ENCODE results near the gene HS3ST6. TPM values are rescaled to one million over a fixed set of nuclear protein-coding genes. Genes with fewer than 3 reads are reported as not detected.

The HS3ST6 gene
- total and polyA plus RNA-seq, 2 donors, result 1.6 to 1.8 TPM

Small RNA genes lying within 50 kb of the gene (small RNA-seq; reads per million reads assigned to genes)
- not detected for gene SNORA10
- not detected for gene SNORA64

Other genes with a start within 250 kb of the HS3ST6 start
- gene JPT2, start 240.1 kb downstream of the HS3ST6 start, total RNA-seq, result 37.3 TPM
- gene JPT2, start 240.1 kb downstream of the HS3ST6 start, polyA plus RNA-seq, result 30.7 TPM
- gene MAPK8IP3, start 212.2 kb downstream of the HS3ST6 start, total RNA-seq, result 36.8 TPM
- gene MAPK8IP3, start 212.2 kb downstream of the HS3ST6 start, polyA plus RNA-seq, result 47.0 TPM
- gene NME3, start 146.9 kb downstream of the HS3ST6 start, total RNA-seq, result 19.1 TPM
- gene NME3, start 146.9 kb downstream of the HS3ST6 start, polyA plus RNA-seq, result 121 TPM
- 8.1 TPM for gene EME2, start 145.6 kb downstream of the HS3ST6 start, total RNA-seq
- gene EME2, start 145.6 kb downstream of the HS3ST6 start, polyA plus RNA-seq, result 6.3 TPM
- gene MRPS34, start 145.3 kb downstream of the HS3ST6 start, total RNA-seq, result 21.9 TPM
- gene MRPS34, start 145.3 kb downstream of the HS3ST6 start, polyA plus RNA-seq, result 98.2 TPM
- gene SPSB3, start 135.8 kb downstream of the HS3ST6 start, total RNA-seq, result 29.2 TPM
- gene SPSB3, start 135.8 kb downstream of the HS3ST6 start, polyA plus RNA-seq, result 81.7 TPM
- gene NUBP2, start 135.5 kb downstream of the HS3ST6 start, total RNA-seq, result 29.5 TPM
- gene NUBP2, start 135.5 kb downstream of the HS3ST6 start, polyA plus RNA-seq, result 82.0 TPM
- gene IGFALS, start 124.7 kb downstream of the HS3ST6 start, total RNA-seq, result 0.11 TPM
- 0.22 TPM for gene IGFALS, start 124.7 kb downstream of the HS3ST6 start, polyA plus RNA-seq
- 20.9 TPM for gene HAGH, start 91.6 kb downstream of the HS3ST6 start, total RNA-seq
- 96.0 TPM for gene HAGH, start 91.6 kb downstream of the HS3ST6 start, polyA plus RNA-seq
- gene FAHD1, start 91.2 kb downstream of the HS3ST6 start, total RNA-seq, result 35.2 TPM
- 34.0 TPM for gene FAHD1, start 91.2 kb downstream of the HS3ST6 start, polyA plus RNA-seq
- not detected for gene MEIOB, start 46.3 kb downstream of the HS3ST6 start, total RNA-seq
- gene MEIOB, start 46.3 kb downstream of the HS3ST6 start, polyA plus RNA-seq, result not detected
- 4.0 TPM for gene MSRB1, start 24.8 kb upstream of the HS3ST6 start, total RNA-seq
- gene MSRB1, start 24.8 kb upstream of the HS3ST6 start, polyA plus RNA-seq, result 107 TPM
- gene RPL3L, start 36.3 kb upstream of the HS3ST6 start, total RNA-seq, result 1.2 TPM
- gene RPL3L, start 36.3 kb upstream of the HS3ST6 start, polyA plus RNA-seq, result not detected
- gene NDUFB10, start 41.1 kb upstream of the HS3ST6 start, total RNA-seq, result 71.2 TPM
- gene NDUFB10, start 41.1 kb upstream of the HS3ST6 start, polyA plus RNA-seq, result 308 TPM
- 888 TPM for gene RPS2, start 46.4 kb upstream of the HS3ST6 start, total RNA-seq
- gene RPS2, start 46.4 kb upstream of the HS3ST6 start, polyA plus RNA-seq, result 3,347 TPM
- not detected for gene RNF151, start 48.4 kb upstream of the HS3ST6 start, total RNA-seq
- not detected for gene RNF151, start 48.4 kb upstream of the HS3ST6 start, polyA plus RNA-seq
- gene TBL3, start 53.6 kb upstream of the HS3ST6 start, total RNA-seq, result 10.9 TPM
- 50.6 TPM for gene TBL3, start 53.6 kb upstream of the HS3ST6 start, polyA plus RNA-seq
- gene NOXO1, start 63.1 kb upstream of the HS3ST6 start, total RNA-seq, result not detected
- 0.16 TPM for gene NOXO1, start 63.1 kb upstream of the HS3ST6 start, polyA plus RNA-seq
- 7.7 TPM for gene GFER, start 65.8 kb upstream of the HS3ST6 start, total RNA-seq
- 27.8 TPM for gene GFER, start 65.8 kb upstream of the HS3ST6 start, polyA plus RNA-seq
- 2.0 TPM for gene SYNGR3, start 71.6 kb upstream of the HS3ST6 start, total RNA-seq
- 1.8 TPM for gene SYNGR3, start 71.6 kb upstream of the HS3ST6 start, polyA plus RNA-seq
- 6.3 TPM for gene ZNF598, start 91.4 kb upstream of the HS3ST6 start, total RNA-seq
- gene ZNF598, start 91.4 kb upstream of the HS3ST6 start, polyA plus RNA-seq, result 38.4 TPM
- not detected for gene NPW, start 101.4 kb upstream of the HS3ST6 start, total RNA-seq
- 0.08 TPM for gene NPW, start 101.4 kb upstream of the HS3ST6 start, polyA plus RNA-seq
- 25.9 TPM for gene NHERF2, start 108.5 kb upstream of the HS3ST6 start, total RNA-seq
- 111 TPM for gene NHERF2, start 108.5 kb upstream of the HS3ST6 start, polyA plus RNA-seq
- 13.7 TPM for gene NTHL1, start 129.4 kb upstream of the HS3ST6 start, total RNA-seq
- 28.5 TPM for gene NTHL1, start 129.4 kb upstream of the HS3ST6 start, polyA plus RNA-seq
- 50.2 TPM for gene TSC2, start 129.6 kb upstream of the HS3ST6 start, total RNA-seq
- 55.9 TPM for gene TSC2, start 129.6 kb upstream of the HS3ST6 start, polyA plus RNA-seq
- 79.5 TPM for gene PKD1, start 217.5 kb upstream of the HS3ST6 start, total RNA-seq
- gene PKD1, start 217.5 kb upstream of the HS3ST6 start, polyA plus RNA-seq, result 197 TPM
- gene RAB26, start 230.2 kb upstream of the HS3ST6 start, total RNA-seq, result 0.63 TPM
- gene RAB26, start 230.2 kb upstream of the HS3ST6 start, polyA plus RNA-seq, result 0.63 TPM
- 21.9 TPM for gene TRAF7, start 237.4 kb upstream of the HS3ST6 start, total RNA-seq
- 57.0 TPM for gene TRAF7, start 237.4 kb upstream of the HS3ST6 start, polyA plus RNA-seq